Epidermal melanocyte (primary cell): ENCODE results near the gene SINHCAF.

Experiments
- DNase-seq: peaks from one replicate; pipeline ENCODE4 v3.0.0; 2011; ENCODE audit warnings: low spot score; ENCODE audit not compliant: insufficient read length

SINHCAF gene

GRCh38 chr12:31234053-31234840 is 91.7 kb downstream of the SINHCAF start:
- DNase-seq = no peak

- no peak for DNase-seq
Observed at GRCh38 chr12:31233061-31233730, 92.8 kb downstream of the SINHCAF start.

GRCh38 chr12:31232361-31232965 is 93.5 kb downstream of the SINHCAF start:
- no peak for DNase-seq

GRCh38 chr12:31231611-31232360 is 94.2 kb downstream of the SINHCAF start:
- DNase-seq = no peak
